Globus pallidus (tissue), 1 donor: ENCODE measurements around the gene MAML3.

ENCODE experiments used
- DNase-seq: peaks from one replicate; pipeline ENCODE4 v3.0.0-alpha.2; 2015; ENCODE audit warnings: low spot score

The MAML3 gene

GRCh38 chr4:140071806-140072205, 82.2 kb downstream of the MAML3 start:
- DNase-seq, result no peak

DNA sequence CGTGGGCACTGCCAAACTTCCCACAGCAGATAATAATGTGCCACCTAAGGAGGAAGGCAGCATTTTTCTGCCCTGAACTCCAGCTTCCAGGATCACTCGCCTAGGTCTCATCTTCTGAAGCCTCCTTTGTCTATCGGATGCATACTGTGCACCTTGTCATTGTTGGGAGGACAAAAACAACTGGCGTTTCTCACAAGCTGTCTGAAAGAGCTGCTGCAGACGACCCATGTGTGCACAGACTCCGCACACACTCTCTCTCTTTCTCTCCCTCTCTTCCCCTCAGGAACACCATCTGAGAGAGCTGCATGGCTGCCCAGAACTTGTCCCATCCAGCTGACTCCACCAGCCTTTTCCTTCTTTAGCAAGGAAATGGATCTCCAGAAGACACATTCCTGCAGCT, 83.0 kb downstream of the MAML3 start:
- no peak for DNase-seq

DNA sequence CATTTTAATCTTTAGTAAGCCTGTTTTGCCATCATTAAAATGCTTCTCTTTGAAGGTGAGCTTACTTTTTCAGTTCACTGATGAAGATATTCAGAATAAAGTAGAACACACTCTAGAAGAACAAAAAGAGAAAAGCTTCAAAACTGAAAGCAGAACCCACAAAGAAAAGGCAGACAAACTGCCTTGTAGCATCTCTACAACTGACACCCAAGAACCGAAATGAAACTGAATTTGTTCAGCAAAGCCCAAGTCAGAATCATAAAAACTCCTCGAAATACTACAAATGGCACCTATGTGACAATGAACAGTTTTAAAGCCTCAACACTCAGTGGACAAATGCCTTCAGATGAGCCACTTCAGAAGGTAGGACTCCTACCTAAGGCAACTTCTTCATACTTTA, 83.6 kb downstream of the MAML3 start:
- DNase-seq, result no peak

DNA sequence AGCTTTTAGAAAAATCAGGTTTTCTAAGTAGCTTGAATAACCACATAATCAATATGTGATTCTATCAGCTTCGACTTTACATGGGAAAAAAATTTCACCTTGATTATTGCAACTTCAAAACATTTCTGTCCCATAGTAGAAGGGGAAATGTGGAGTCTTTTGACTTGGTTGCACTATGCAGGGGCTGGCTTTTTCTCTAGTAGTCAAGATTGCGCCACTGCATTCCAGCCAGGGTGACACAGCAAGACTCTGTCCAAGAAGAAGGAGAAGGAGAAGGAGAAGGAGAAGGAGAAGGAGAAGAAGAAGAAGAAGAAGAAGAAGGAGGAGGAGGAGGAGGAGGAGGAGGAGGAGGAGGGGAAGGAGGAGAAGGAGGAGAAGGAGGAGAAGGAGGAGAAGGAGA, 84.9 kb downstream of the MAML3 start:
- DNase-seq, result no peak

- DNase-seq, result no peak
These were observed 85.7 kb downstream of the MAML3 start for GRCh38 chr4:140068271-140068670.

DNA sequence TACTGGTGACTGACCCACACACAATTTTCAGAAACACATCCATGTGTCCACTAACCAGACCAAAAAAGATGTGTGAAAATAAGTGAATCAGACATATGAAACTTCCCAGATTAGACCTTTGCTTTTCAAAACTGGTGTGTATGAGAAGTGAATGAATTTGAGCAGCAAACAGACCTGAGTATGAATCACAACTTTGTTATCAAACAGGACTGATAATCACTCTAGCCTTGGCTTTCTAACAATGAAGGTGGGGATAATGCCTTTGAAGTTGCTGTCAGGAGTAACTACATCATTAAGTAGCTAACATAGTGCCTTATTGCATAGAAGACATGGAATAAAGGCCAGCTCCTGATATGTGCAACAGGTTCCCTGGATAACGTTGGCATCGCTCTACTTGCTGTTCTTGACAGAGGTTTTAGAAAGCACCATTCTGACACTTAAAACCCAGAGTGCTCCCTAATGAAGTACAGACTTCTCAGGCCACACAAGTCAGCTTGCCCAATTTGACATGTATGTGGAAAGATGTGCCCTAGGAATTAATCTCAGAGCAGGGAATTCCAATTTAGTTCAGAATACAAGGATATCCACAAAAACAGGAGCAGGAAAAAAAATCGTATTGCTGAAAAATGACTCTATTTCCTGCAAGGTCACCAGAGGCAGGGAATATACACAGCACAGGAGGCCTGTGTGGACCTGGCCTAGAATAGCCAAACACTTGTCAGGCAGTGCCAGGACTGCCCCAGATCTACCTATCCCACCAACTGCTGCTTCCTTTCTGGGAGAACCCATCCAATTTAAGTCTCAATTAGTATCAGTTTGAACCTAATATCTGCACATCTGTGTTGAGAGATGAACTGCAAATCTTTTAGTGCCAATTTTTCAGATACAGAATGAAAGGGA, 87.7 kb downstream of the MAML3 start:
- DNase-seq, result no peak

DNA sequence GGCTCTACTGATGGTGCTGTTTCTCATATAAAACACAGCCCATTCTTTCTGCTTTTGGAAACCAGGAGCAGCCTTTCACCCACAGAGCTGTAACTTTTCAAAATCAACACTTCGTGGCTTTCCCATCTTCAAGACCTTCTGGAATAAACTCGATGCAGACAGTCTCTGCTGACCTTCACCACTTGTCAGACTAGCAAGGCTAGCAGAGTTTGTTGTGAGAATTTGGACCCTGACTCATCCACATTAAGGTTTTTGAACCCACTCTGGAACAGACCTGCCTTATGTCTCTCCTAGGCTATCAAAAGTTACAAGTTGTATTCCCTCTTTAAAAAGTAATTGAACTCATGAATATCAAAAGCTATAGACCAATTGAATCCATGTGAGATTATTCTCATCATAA, 88.6 kb downstream of the MAML3 start:
- DNase-seq, result no peak

- DNase-seq, result no peak
These were observed 92.2 kb downstream of the MAML3 start for GRCh38 chr4:140061659-140062289.

- DNase-seq, result no peak
These were observed 92.8 kb downstream of the MAML3 start for GRCh38 chr4:140061194-140061593.

GRCh38 chr4:140059159-140059558, 94.8 kb downstream of the MAML3 start:
- no peak for DNase-seq

DNA sequence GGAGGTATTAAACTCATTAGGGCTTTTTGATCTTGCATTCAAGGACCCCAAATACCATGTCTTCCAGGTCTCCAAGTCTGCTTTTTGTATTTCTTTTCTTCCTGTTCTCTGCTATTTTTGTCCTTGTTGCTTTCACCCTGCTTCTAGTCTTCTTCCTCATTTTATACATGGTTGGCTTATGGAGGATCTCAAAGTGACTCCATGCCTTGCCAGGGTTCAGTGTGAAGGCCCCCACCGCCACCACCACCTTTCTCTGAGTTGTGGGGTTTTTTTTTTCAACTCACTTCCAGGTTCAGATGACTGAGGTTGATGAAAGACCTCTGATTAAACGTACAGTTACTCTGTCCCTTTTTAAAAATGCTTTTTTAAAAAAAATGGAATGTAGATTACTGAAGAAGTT, 96.3 kb downstream of the MAML3 start:
- no peak for DNase-seq

DNA sequence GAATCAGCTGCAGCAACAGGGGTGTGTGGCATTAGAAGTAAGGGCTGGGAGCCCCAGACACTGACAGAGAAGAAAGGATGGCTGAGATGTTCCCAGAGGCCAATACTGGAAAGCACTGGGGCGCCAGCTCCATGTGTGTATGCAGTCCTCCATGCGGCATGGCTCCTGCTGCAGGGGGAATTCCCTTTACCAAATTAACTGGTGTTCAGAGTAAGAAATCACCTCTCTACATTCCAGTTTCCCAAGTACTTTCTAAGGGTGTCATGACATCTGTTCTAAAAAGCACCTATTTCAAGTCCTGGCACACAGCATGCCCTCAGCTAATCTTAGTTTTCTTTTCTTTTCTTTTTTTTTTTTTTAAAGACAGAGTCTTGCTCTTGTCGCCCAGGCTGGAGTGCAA, 98.0 kb downstream of the MAML3 start:
- no peak for DNase-seq

- no peak for DNase-seq
These were observed 99.1 kb downstream of the MAML3 start for GRCh38 chr4:140054861-140055260.

DNA sequence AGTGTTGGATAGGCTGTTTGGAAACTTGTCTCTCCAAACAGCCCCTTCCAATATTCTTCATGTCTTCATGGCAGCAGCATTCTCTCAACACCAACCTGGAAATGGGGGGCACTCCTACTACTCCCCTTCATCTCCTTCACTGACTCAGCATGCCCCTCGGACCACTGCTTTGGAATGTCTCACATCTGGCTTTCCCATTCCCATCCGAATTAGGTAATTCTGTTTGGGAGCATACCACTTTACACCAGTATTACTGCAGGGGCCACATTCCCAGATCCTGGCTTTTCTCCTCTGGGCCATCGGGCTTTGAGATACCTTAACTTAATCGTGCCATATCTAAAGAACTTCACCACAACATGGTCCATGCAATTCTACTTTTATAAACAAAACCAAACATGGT, 100.8 kb downstream of the MAML3 start:
- DNase-seq, result no peak

GRCh38 chr4:140052050-140052449, 101.9 kb downstream of the MAML3 start:
- peak; percentile 51 for DNase-seq

- no peak for DNase-seq
These were observed 103.9 kb downstream of the MAML3 start for GRCh38 chr4:140049849-140050637.

DNA sequence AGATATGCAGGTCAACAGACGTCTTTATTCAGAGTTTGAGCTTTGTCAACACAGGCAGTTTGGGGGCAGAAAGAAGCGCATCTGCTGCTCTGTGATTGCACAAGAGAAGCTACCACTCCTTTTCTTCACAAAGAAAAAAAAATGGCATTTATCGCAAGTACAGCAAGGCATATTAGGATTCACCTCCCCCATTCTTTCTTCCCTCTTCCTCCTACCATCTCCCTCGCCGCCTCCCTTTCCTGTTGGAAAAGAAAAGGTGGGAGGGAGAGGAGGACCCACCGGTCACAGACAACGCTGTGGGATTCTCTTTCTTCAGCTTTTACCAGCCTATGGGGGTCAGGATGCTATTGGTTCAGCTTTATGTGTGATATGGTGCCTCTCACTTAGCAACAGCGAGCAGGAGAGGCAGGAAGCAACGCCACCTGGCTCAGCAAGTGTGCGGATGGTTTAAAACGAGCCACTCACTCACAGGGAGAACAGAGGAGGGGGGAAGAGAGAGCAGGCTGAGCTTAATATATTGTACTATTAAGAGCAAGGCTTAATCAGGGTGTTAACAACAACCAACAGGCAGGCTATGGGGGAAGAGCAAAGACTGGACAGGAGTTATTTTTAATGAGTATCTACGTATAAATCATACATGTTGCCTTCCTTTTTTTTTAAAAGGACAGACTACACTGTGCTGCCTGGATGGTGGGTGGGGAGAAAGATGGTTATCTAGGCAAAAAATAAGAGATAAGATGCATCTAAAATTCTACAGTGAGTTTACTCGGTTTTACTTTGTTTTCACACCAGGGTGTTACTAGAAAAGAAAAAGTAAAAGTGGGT, 104.7 kb downstream of the MAML3 start:
- peak; percentile 50 for DNase-seq

GRCh38 chr4:140048419-140048995, 105.5 kb downstream of the MAML3 start:
- no peak for DNase-seq

- DNase-seq, result no peak
These were observed 106.2 kb downstream of the MAML3 start for GRCh38 chr4:140047786-140048185.

- no peak for DNase-seq
These were observed 106.9 kb downstream of the MAML3 start for GRCh38 chr4:140047017-140047640.

- DNase-seq, result no peak
These were observed 107.4 kb downstream of the MAML3 start for GRCh38 chr4:140046543-140046942.
